ENCODE data around the gene SERGEF.

The SERGEF gene

DNA sequence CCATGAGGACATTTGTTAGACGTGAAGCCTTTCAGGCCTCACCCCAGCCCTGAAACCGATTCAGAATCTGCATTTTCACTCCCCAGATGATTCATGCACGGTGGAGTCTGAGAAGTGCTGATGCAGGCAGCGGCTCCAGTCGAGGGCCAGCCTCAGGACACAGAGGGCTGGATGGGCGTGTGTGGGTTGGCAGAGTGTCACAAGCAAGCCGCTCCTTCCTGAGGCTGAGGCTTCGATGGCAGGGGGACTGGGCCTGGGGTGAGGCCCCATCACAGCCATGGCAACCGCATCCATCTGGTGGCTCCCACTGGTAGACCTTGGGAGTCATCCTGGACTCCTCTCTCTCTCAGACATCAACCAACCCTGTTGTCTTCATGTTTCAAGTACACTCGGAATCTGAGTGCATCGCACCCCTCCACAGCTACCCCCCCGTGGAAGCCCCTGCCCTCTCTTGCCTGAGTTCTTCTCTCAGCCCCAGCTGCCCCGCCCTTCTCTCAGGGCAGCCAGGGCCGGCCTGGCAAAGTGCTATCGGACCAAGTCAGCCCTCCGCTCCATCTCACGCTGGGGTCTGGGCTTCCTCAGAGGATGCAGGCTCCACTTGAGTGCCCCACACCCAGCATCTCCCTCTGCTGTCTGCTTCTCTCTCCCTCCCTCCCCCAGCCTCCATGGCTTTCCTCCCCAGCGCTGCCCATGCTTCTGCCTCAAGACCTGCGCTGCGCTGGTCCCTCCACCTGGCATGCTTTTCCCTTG, 267.6 kb downstream of the SERGEF start:
- no peak for DNase-seq

DNA sequence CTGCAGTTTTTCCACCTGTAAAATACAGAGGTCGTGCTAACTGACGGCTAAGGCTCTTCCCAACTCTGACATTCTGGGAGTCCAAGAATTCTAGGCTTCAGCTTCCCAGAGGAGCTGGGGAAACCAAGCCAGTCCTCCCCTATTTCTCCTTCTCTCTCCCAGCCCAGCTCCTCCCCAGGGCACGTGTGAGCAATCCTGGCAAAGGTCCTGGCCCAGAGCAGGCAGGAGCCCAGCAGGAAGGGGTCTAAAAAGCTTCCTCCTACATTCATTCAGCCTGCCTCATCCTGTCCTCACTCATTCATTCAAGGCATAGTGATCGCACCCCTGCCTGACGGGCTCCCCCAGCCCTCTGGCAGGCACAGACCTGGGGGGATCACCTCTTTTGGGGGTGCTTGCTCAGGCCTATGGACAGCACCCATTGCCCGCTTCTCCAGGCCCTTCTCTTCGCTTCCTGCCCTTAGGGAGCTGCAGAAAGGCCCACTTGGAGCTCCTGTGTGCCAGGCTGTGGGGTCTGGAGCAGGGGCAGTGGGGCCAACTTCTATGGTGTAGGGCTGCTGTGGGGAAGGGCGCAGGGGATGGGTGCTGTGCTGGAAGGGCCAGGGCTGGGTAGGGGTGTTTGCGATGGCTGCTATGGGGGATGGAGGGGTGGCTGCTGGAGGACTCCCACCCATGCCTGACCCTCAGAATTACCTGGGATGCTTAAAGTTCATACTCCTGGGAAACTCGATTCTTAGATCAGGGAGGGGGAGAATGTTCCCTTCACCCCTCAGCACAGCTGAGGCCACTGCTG, 268.5 kb downstream of the SERGEF start:
- DNase-seq, result no peak

DNA sequence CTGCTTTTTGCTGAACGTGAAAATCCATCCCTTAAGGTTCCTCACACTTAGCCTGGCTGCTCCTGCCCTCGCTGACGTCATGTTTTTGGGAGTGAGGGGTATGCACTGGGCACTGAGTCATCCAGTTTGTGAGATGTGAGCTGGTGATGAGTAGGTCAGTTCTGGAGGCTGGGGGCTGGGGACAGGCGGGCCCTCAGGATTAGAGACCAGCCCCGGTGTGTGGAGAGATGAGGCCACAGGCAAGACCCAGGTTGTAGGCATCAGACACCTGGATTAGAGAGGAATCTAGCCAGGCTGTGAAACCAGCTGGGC, 269.1 kb downstream of the SERGEF start:
- DNase-seq, result no peak

DNA sequence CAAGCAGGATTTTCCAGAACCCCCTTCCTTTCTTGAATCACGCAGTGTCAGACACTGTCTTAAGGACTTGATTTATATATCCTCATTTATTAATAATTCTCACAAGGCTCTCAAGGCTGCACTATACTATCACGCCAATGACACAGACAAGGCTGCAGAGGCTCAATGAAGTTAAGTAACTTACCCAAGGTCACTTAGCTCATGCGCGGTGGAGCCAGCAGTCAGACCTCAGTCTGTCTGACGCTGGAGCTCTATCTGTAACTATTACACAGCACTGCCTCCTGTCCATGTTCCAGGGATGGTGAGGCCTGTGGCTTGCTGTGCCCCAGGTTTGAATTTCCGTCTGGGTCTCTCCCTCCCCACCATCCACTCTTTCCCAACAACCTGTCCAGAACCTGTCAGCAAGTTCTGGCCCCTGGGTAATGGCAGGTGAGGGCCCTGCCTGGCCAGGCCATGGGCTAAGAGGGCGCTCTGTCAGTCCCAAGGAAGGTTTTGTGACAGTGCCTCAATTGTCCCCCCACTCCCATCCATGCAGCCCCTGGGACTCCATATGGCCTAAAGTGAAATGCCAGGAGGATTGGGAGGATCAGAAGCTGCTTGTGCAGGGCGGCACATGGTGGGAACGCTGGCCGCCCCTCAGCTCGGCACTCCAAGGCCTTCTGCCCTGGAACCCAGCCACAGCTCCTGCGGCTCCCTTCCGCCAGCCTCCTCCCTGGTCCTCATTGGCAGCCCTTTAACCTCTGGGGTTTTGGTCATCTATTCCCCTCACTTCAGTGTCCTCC, 269.6 kb downstream of the SERGEF start:
- DNase-seq, result no peak

DNA sequence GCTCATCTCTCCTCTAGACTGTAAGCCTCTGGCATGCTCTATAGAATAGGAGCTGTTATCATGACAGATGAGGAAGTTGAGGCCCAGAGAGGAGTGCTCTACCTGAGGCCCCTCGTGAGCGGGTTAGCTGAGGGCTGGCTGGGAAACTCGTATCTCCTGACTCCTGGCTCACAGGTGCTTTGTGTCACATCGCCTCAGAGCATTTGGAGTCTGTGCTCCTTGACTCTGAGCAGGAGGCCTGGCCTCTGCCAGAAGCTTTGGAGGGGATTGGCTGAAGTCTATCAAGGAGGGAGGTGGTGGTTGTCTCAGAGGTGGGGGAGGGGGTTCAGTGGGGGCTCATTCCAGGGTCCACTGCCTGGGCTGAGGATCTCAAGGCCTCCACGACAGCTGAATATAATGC, 270.8 kb downstream of the SERGEF start:
- no peak for DNase-seq

DNA sequence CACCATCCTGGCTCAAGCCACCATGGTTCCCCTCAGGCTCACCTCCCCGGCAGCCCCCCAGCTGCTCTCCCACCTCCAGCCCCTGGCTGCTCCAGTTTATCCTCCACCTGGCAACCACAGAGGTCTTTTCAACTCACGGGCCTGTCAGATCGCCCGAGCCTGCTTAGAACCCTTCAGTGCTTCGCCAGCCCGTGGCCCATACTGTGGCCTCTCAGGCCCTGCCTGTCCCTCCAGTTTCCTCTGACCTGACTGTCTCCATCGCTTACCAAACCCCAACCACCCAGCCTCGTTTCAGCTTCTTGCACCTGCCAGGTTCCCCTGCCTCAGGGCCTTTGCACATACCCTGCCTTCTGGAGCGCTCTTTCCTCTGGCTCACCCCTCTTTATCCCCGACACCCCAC, 271.4 kb downstream of the SERGEF start:
- no peak for DNase-seq

DNA sequence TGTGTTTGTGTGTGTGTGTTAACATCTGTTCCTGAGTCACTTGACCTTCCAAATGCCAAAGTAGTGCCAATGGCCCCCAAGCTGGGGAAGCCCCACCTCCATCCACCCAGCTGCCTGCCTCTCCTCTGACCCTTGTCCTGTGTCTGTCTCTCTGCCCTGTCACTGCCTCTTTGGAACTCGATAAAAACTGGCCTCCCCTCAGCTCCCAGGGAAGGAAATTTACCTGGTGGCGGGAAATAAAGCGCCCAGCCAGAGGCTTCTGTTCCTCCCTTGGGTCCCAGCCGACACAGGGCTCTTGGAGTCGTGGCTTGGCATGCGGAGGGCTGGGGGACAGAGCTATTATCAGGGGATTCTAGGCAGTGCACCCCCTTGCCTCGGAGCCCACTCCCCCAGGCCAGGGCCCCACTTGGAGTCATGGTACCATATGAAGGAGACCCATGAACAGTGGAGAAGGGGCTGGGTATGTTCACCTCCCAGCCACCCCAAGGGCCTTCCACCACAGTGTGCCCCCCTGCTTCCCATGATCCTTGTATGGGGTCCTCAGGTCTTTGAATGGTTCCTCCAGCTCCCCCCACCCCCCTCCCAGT, 272.1 kb downstream of the SERGEF start:
- DNase-seq, result no peak

DNA sequence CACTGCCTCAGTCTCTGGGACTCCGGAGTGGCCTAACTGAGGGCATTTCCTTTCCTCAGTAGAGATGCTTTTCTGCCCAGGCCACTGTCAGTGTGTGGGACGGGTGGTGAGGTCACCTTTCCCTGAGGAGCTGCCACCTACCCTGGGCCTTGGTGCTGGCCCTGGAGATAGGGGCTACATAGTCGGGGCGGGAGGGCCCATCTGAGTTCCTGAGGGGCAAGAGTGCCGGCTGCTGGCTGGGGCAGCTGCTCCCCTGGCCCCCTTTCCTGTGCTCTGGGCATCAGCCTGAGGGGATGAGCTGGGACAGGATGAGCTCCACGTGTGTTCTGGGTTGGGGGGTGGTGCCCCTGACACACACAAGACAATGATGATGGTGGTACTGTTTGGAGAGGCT, 272.9 kb downstream of the SERGEF start:
- no peak for DNase-seq

DNA sequence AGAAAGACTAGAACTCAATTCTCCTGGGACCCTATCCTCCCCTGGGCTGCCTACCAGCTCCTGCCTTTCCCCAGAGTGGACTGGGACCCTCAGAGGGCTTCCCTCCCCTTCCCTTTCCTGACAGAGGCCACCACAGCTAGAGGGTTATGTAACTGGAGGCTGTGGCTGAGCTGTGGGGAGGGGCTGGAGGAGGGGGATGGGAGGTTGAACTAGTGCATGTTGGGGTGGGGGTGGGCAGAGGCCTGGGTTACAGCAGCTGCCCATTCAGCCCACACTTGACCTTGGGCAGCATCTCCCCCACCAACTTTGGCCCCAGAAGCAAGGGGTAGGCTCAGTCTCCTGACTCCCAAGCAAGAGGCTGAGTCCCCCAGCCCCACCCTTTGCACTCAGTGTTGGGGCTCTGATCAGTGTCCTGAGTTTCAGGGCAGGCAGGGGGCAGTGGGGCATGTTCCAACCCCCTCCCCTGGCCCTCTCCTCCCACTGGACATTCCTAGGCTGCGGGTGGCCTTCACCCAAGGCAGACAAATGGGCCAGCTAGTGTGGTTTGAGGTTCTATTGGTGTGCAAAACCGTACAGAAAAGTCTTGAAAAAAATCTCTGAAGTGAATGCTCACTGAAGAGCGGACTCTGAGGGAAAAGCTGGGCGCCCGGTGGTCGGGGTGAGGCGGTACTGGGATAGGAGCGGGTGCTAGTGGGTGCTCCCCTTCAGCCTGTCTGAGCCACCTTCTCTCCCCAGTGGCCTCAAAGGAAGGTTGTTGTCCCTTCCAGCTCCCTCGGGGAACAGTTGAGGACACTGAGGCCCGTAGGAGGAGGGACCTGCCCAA, 274.5 kb downstream of the SERGEF start:
- no peak for DNase-seq

All from activated CD4-positive, alpha-beta T cell treated with anti-CD3 and anti-CD28 coated beads, Interleukin-2, amount 50 U/mL, for 1 hour (primary cell).